ENCODE measurements around the gene RUNX2.

Gene RUNX2

DNA sequence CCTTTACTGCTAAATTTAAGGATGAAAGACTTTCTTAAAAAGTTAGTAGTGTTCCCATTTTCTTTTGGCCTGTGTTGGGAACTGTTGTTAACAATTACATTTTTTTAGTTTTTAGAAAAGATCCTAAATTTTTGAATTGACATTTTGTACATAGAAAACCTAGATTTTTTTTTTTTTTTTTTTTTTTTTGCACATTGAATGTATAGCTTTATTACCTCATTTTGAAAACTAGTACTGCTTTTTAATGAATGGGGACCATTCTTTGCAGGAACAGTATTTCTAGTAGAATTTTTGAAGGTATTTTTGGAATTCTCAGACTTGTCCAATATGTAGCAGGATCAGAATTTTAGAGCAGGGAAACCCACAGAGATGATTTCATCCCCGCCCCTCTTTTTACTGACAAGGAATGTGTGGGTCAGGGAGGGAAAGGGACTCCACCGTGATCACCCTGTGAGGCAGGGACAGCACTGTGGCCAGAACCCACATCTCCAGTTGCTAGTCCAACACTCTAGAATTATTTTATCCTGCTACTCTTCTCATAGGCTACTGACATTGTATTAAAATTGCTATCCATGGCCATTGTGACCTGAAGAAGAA lies 204.0 kb downstream of the RUNX2 start:
- no peaks in the 10 kb centered on the region for H3K36me3 ChIP-seq (ENCODE audit: insufficient read depth, low read length)
- H3K27me3 ChIP-seq (ENCODE audit: insufficient read depth, low read length), result no peaks in the 10 kb centered on the region
- H3K9me3 ChIP-seq (ENCODE audit: insufficient read depth, low read depth, low read length), result 0 out of 2 replicates have a peak, but pooled peaks cover 2% of the 10 kb centered on the region
- no peak overlapping the region for H3K4me3 ChIP-seq (ENCODE audit: low read length)
- no peak overlapping the region for H3K9ac ChIP-seq (ENCODE audit: low read depth, low read length)
- WGBS, result 100% methylated on average over 2 of the region's 2 CpGs
- H3K4me1 ChIP-seq (ENCODE audit: insufficient read depth, low read length), result no peaks in the 10 kb centered on the region
- H3K27ac ChIP-seq (ENCODE audit: low read depth, low read length), result no peak overlapping the region

DNA sequence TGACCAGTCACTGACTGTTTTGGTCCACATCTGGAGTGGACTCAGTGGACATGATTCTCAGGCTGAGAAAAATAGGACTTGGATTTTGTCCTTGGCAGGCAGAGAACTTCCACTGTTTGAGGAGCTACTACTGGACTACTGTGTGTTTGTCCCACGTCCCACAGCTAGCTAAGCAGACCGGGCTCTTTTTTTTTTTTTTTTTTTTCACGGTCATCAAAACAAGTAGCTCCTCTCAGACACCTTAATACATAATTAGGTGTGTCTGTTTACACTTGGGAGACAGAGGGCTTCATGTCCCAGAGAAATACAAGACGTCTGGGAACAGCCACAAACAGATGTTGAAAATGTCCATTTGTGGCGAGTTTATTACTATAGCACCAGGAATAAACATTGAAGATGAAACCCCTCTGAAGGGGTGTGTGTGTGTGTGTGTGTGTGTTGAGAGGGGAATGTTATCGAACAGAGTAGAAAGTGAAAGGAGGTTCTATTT lies 204.6 kb downstream of the RUNX2 start:
- no peaks in the 10 kb centered on the region for H3K27me3 ChIP-seq (ENCODE audit: insufficient read depth, low read length)
- no peak overlapping the region for H3K27ac ChIP-seq (ENCODE audit: low read depth, low read length)
- H3K4me1 ChIP-seq (ENCODE audit: insufficient read depth, low read length), result no peaks in the 10 kb centered on the region
- 95% methylated on average over 5 of the region's 6 CpGs for WGBS
- no peaks in the 10 kb centered on the region for H3K36me3 ChIP-seq (ENCODE audit: insufficient read depth, low read length)
- 0 out of 2 replicates have a peak, but pooled peaks cover 2% of the 10 kb centered on the region for H3K9me3 ChIP-seq (ENCODE audit: insufficient read depth, low read depth, low read length)
- H3K4me3 ChIP-seq (ENCODE audit: low read length), result no peak overlapping the region
- H3K9ac ChIP-seq (ENCODE audit: low read depth, low read length), result no peak overlapping the region

DNA sequence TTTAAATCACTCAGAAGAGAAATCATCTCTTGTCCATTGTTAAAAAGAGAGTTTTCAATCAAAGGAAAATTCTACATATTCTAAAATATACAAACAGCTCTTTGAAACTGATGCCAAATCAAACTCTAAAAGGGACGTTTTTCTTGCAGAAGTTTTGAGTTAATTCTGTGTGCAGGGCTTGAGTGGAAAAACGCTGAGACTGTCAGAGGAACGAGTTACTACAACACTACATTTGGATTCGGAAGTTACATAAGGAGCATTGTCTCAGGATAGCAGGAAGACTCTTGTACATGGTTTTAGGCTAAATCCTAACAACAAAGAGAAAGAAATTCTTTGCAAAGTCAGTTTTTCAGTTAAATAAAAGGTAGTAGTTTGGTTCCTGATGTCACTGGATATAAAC lies 205.3 kb downstream of the RUNX2 start:
- 83% methylated on average over 4 of the region's 4 CpGs for WGBS
- H3K27ac ChIP-seq (ENCODE audit: low read depth, low read length), result no peak overlapping the region
- H3K36me3 ChIP-seq (ENCODE audit: insufficient read depth, low read length), result no peaks in the 10 kb centered on the region
- H3K9me3 ChIP-seq (ENCODE audit: insufficient read depth, low read depth, low read length), result no peaks in the 10 kb centered on the region
- no peaks in the 10 kb centered on the region for H3K27me3 ChIP-seq (ENCODE audit: insufficient read depth, low read length)
- no peak overlapping the region for H3K9ac ChIP-seq (ENCODE audit: low read depth, low read length)
- no peaks in the 10 kb centered on the region for H3K4me1 ChIP-seq (ENCODE audit: insufficient read depth, low read length)
- no peak overlapping the region for H3K4me3 ChIP-seq (ENCODE audit: low read length)

DNA sequence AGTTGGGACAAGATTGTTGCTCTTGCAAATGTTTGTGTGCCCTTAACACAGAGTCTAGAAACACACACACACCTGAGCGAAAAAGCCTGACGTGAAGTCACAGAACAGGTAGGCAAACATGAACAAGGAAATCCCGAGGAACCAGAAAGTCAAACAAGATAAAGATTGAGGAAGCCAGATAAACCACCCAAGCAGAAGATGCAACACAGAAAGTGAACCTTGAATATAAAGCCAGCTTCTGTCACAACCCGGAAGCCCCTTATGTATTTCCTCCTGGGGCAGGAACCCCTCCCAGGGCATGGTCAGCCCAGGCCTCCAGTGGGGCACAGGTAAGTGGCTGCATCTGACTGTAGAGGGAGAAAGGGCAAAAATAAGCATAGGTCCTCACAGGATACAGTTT lies 207.8 kb downstream of the RUNX2 start:
- no peaks in the 10 kb centered on the region for H3K36me3 ChIP-seq (ENCODE audit: insufficient read depth, low read length)
- H3K27ac ChIP-seq (ENCODE audit: low read depth, low read length), result no peak overlapping the region
- no peak overlapping the region for H3K9ac ChIP-seq (ENCODE audit: low read depth, low read length)
- 91% methylated on average over 4 of the region's 4 CpGs for WGBS
- no peaks in the 10 kb centered on the region for H3K27me3 ChIP-seq (ENCODE audit: insufficient read depth, low read length)
- H3K4me1 ChIP-seq (ENCODE audit: insufficient read depth, low read length), result no peaks in the 10 kb centered on the region
- no peak overlapping the region for H3K4me3 ChIP-seq (ENCODE audit: low read length)
- no peaks in the 10 kb centered on the region for H3K9me3 ChIP-seq (ENCODE audit: insufficient read depth, low read depth, low read length)

DNA sequence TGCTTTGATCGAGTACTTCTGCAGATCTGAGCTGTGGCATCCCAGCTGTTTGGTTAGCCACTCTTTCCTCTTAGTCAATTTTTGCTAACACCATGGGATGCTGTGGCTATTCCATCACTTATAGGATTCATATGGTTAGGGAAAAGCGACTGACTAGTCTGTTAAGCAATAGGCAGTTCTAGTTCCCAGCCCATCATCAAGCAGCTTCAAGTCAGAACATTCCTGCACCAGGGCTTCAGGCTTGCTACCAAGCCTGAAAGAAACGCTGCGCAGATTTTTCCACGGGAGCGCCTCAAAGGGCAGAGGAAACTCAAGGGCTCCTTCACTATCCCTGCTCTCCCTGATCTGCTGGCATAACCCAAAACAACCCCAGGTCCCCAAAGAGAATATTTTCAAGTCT lies 209.4 kb downstream of the RUNX2 start:
- Histone ChIP-seq H3K27ac (ENCODE audit: low read depth, low read length) (no peak overlapping the region), H3K9me3 (ENCODE audit: insufficient read depth, low read depth, low read length) (no peaks in the 10 kb centered on the region), H3K36me3 (ENCODE audit: insufficient read depth, low read length) (no peaks in the 10 kb centered on the region), H3K4me1 (ENCODE audit: insufficient read depth, low read length) (no peaks in the 10 kb centered on the region), H3K9ac (ENCODE audit: low read depth, low read length) (no peak overlapping the region), H3K27me3 (ENCODE audit: insufficient read depth, low read length) (no peaks in the 10 kb centered on the region), H3K4me3 (ENCODE audit: low read length) (no peak overlapping the region)
- WGBS, result 95% methylated on average over 6 of the region's 6 CpGs

DNA sequence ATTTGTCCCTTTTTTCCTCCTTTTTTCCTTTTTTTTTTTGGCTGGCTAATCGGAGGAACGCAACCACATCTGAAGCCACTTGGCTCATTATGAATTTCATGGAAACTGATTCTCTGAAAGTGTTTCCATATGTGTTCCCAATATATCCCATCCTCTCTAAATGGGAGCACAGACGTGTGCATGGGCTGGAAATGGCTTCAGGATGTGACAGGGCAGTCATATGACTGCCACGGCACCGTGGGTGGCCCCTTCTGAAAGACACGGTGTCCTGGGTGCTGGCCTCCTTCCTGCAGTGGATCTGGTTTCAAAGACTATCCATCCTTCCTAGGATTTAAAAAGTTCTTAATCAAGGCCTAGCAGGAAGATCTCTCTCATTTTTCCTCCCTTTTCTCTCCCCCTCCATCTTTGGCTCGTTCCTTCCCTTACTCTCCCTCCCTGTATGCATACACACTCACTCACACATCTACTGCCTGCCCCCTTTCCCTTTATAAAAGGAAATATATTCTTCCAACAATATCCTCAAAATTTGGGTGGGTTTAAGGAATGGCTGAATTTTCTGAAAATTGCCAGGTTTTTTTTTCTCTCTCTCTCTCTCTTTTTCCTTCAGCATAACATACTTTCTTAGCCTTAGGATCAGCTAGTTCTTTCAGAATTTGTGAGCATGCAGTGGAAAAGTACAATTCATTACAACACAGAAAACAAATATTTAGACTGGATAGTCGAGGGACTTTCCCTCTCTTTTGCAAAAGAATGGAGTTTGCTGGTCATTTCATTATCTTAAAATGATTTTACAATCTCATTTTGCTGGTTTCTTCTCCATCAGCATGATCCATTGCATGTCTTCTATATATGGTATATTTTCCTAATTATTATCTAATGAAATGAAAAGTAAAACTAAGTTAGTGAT lies 210.8 kb downstream of the RUNX2 start:
- no peaks in the 10 kb centered on the region for H3K36me3 ChIP-seq (ENCODE audit: insufficient read depth, low read length)
- H3K27me3 ChIP-seq (ENCODE audit: insufficient read depth, low read length), result no peaks in the 10 kb centered on the region
- H3K4me3 ChIP-seq (ENCODE audit: low read length), result no peak overlapping the region
- no peak overlapping the region for H3K27ac ChIP-seq (ENCODE audit: low read depth, low read length)
- 90% methylated on average over 8 of the region's 8 CpGs for WGBS
- H3K9ac ChIP-seq (ENCODE audit: low read depth, low read length), result no peak overlapping the region
- H3K4me1 ChIP-seq (ENCODE audit: insufficient read depth, low read length), result no peaks in the 10 kb centered on the region
- H3K9me3 ChIP-seq (ENCODE audit: insufficient read depth, low read depth, low read length), result no peaks in the 10 kb centered on the region

DNA sequence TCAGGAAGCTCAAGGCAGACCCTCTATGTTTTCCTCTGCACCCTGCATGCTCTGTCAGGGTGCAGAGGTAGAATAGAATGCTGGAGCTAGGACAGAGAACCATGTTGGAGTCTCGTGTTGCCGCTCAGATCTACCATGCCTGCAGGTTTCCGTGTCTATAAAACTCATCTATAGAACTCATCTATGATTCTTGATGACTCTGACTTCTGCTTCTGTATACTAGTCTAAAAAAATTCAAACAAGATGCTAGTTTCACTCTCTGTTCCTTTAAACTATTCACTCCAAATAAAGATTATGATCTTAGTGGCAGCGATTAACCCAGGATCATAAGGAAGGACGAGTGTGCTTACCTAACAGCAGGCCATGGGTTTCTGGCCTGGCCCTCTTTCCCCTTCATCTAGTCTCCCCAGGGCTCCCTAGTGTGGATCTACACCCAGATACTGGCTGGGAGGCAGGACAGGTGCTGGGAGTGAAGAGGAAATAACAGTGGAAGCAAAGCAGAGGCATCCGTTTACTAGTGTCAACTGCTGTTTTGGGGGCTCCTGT lies 212.3 kb downstream of the RUNX2 start:
- 94% methylated on average over 6 of the region's 6 CpGs for WGBS

DNA sequence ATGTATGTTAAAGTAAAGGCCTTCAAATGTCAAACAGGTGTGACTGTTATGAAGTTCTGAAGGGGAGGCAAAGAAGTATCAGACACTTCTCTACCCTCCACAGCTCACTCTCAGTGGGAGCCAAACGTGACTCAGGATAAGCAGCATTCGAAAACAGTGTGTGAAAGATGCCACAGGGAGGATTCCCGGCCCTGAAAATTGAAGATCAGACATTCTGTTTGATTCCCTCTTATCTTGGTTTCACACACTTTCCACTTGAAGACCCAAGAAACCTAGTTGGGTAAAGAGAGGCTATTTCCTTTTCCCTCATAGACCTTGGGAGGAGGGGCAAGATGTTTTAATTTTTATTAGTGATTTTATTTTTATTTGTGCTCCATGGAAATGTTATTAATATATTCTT lies 213.8 kb downstream of the RUNX2 start:
- WGBS, result 76% methylated on average over 3 of the region's 3 CpGs
- no peaks in the 10 kb centered on the region for H3K4me1 ChIP-seq (ENCODE audit: insufficient read depth, low read length)
- H3K9ac ChIP-seq (ENCODE audit: low read depth, low read length), result no peak overlapping the region
- H3K27ac ChIP-seq (ENCODE audit: low read depth, low read length), result no peak overlapping the region
- H3K4me3 ChIP-seq (ENCODE audit: low read length), result no peak overlapping the region
- H3K27me3 ChIP-seq (ENCODE audit: insufficient read depth, low read length), result no peaks in the 10 kb centered on the region
- H3K36me3 ChIP-seq (ENCODE audit: insufficient read depth, low read length), result no peaks in the 10 kb centered on the region
- H3K9me3 ChIP-seq (ENCODE audit: insufficient read depth, low read depth, low read length), result no peaks in the 10 kb centered on the region

More for the DNA sequence above, 212.3 kb downstream of the RUNX2 start:
- H3K4me1 ChIP-seq (ENCODE audit: insufficient read depth, low read length), result no peaks in the 10 kb centered on the region
- H3K27ac ChIP-seq (ENCODE audit: low read depth, low read length), result no peak overlapping the region
- H3K9me3 ChIP-seq (ENCODE audit: insufficient read depth, low read depth, low read length), result no peaks in the 10 kb centered on the region
- no peaks in the 10 kb centered on the region for H3K27me3 ChIP-seq (ENCODE audit: insufficient read depth, low read length)
- no peaks in the 10 kb centered on the region for H3K36me3 ChIP-seq (ENCODE audit: insufficient read depth, low read length)
- no peak overlapping the region for H3K4me3 ChIP-seq (ENCODE audit: low read length)
- no peak overlapping the region for H3K9ac ChIP-seq (ENCODE audit: low read depth, low read length)

DNA sequence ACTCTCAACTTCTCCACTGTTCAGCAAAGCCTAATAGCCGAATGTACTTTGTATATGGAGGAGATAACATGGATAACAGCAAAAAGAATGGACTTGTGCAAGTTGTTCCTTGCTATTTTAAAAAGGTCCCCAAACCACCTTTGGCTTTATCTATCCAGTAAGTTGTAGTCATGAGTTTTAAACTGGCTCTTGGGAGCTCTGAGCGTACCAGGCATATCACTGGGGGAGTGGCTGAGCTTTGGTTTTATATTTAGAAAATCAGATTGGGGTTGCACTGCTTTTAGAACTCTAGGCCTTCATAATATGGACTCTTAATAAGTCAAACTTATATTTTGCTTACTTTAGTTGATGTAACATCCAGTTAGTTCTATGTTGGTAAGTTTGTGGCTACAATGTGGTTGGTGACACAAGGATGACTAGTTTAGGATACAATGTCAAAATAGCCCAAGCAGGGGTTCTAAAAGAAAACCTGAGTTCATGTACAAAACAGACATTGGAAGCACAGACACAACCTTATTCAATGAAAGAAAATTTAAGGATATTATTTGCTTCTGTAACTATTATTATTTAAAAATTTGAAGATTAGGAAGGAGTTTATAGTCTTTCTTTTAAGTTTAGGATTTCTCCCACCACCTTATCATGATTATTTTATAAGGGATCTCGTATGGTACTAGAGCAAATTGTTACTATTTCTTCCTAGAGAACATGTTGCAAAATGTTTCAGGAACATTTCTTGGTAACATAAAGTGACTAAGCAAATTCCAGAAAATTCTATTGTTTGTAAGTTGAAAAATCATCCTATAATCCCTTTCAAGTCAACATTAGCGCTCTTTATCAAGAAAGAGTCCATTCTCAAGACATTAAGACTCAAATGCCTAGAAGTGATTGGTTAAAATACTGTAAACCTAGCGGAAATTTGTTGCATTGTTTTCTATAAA lies 215.4 kb downstream of the RUNX2 start:
- Histone ChIP-seq H3K36me3 (ENCODE audit: insufficient read depth, low read length) (no peaks in the 10 kb centered on the region), H3K4me1 (ENCODE audit: insufficient read depth, low read length) (no peaks in the 10 kb centered on the region), H3K27me3 (ENCODE audit: insufficient read depth, low read length) (no peaks in the 10 kb centered on the region), H3K9ac (ENCODE audit: low read depth, low read length) (no peak overlapping the region), H3K27ac (ENCODE audit: low read depth, low read length) (no peak overlapping the region), H3K9me3 (ENCODE audit: insufficient read depth, low read depth, low read length) (no peaks in the 10 kb centered on the region), H3K4me3 (ENCODE audit: low read length) (no peak overlapping the region)
- WGBS, result 90% methylated on average over 3 of the region's 5 CpGs

DNA sequence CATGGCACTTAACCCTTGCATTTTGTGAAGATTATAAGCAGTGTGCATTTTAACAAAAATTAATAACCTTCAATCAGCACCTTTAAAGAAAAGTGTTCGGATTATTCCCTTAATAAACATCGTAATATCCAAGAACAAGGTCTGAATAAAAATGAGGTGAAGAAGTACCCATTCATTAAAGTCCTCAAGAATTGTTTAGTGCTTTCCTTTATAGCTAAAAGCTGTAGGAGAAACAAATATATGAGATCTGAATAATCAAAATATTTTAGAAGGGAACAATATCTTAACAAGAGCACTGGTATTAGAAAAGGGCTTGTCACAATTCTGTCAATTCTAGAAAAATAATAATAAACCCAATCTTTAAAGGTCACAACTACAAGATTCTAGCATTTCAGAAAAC lies 217.3 kb downstream of the RUNX2 start:
- Histone ChIP-seq H3K9ac (ENCODE audit: low read depth, low read length) (no peak overlapping the region), H3K4me3 (ENCODE audit: low read length) (no peak overlapping the region), H3K36me3 (ENCODE audit: insufficient read depth, low read length) (no peaks in the 10 kb centered on the region), H3K27me3 (ENCODE audit: insufficient read depth, low read length) (no peaks in the 10 kb centered on the region), H3K9me3 (ENCODE audit: insufficient read depth, low read depth, low read length) (no peaks in the 10 kb centered on the region), H3K27ac (ENCODE audit: low read depth, low read length) (no peak overlapping the region), H3K4me1 (ENCODE audit: insufficient read depth, low read length) (no peaks in the 10 kb centered on the region)
- 100% methylated on average over 2 of the region's 2 CpGs for WGBS

All from HUES64 (cell line).